ENCODE results near the gene CLDN9. TPM values are rescaled to one million over a fixed set of nuclear protein-coding genes. Genes with fewer than 3 reads are reported as not detected.
A peak's percentile ranks its signal among the peaks of the same experiment; 100 is the strongest.

The CLDN9 gene
- total RNA-seq, 1 donor from 2014 or later: under 0.01 TPM

DNA sequence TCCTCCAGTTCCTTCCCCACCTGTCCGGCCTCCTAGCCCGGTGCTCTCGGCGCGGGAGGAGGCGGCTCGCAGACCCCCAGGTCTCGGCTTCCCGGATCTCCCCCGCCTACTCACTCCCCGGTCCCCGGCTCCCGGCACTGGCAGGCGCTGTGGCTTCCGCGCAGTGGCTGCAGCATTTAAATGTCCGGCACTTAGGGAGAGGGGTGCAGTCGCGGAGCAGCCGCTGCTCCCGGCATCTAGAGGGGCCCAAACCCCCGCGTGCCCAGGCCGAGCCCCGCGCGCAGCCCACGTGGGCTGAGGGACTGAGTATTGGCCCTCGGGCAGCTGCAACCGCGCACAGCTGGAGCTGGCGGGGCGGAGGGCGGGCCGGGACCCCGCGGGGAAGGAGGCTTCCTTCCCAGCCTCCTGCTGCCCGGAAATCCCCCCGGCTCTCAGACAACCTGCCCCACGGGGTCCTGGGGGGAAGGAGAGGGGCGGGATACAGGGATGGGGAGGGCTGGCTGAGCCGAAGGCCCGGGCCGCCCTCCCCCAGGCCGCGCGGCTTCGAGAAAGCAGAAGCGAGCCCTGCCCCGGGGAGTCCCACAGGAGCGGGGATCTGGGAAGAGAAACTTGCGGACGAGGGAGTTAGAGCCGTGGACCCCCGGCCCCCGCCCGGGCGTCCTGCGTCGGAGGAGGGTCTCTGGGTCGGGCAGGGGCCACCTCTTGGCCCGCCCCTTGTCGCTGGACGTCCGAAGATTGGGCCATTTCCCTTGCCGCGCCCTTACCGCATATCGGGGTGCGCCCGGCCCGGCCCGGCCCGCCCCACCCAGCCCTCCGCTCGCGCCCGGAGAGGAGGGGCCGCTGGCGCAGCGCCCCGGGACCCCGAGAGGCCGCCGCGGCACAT, 33.3 kb downstream of the CLDN9 start, which contains the start of gene MMP25:
TSS of gene MMP25 (plus strand) at position 804 of the 883 bp plus-strand sequence. CDS start 357 bp downstream, outside the sequence.
- Histone ChIP-seq H3K36me3 (ENCODE audit: control insufficient read depth, insufficient read depth, low read length) (no peaks in the 10 kb centered on the region), H3K4me3 (ENCODE audit: low read depth, low read length) (peak within 1 kb of the TSS; percentile 39), H3K27me3 (ENCODE audit: control insufficient read depth, insufficient read depth, low read length) (peaks cover 10% of the 10 kb centered on the region)
- no peak for TF ChIP-seq CTCF (IDR thresholded peaks at IDR 0.05; ENCODE audit: insufficient read depth, low read length, severe bottlenecking)
- FAIRE-seq: no peak
- no peak for DNase-seq (ENCODE audit: low read depth)

DNA sequence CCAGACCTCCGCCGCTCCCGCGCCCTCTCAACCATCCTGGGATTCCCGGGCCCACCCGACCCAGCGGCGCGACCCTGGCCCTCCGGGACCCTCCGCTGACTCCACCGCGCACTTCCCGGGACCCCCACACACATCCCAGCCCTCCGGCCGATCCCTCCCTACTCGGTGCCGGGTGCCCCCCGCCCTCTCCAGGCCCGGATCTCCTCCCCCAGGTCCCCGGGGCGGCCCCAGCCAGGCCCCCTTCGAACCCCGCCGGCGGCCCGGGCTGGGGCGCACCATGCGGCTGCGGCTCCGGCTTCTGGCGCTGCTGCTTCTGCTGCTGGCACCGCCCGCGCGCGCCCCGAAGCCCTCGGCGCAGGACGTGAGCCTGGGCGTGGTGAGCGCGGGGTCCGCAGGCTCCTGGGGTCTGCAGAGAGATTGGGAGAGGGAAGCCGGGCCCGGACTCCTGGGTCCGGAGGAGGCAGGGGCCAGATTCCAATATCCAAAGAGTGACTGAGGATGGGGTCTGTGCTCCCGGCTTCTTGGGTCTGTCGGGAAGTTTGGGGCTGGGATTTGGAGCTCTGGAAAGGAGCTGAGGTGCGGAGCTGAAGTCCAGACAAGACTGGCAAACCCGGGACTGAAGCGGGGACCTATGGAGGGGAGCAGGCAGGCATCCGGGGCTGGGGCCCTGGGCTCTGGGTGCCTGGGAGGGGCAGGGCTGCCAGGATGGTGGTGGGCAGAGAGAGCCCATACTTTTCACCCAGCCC, 34.1 kb downstream of the CLDN9 start:
- Histone ChIP-seq H3K27me3 (ENCODE audit: control insufficient read depth, insufficient read depth, low read length) (peaks cover 10% of the 10 kb centered on the region), H3K4me3 (ENCODE audit: low read depth, low read length) (peak overlapping the region; percentile 39), H3K36me3 (ENCODE audit: control insufficient read depth, insufficient read depth, low read length) (no peaks in the 10 kb centered on the region)
- TF ChIP-seq CTCF (IDR thresholded peaks at IDR 0.05; ENCODE audit: insufficient read depth, low read length, severe bottlenecking): no peak
- no peak for DNase-seq (ENCODE audit: low read depth)
- FAIRE-seq: no peak

- H3K4me3 ChIP-seq (ENCODE audit: low read depth, low read length): no peak overlapping the region
- H3K27me3 ChIP-seq (ENCODE audit: control insufficient read depth, insufficient read depth, low read length): peaks cover 10% of the 10 kb centered on the region
- H3K36me3 ChIP-seq (ENCODE audit: control insufficient read depth, insufficient read depth, low read length): no peaks in the 10 kb centered on the region
- no peak for TF ChIP-seq CTCF (IDR thresholded peaks at IDR 0.05; ENCODE audit: insufficient read depth, low read length, severe bottlenecking)
- no peak for FAIRE-seq
- no peak for DNase-seq (ENCODE audit: low read depth)
Measured at GRCh38 chr16:3047387-3047720, 34.6 kb downstream of the CLDN9 start.

DNA sequence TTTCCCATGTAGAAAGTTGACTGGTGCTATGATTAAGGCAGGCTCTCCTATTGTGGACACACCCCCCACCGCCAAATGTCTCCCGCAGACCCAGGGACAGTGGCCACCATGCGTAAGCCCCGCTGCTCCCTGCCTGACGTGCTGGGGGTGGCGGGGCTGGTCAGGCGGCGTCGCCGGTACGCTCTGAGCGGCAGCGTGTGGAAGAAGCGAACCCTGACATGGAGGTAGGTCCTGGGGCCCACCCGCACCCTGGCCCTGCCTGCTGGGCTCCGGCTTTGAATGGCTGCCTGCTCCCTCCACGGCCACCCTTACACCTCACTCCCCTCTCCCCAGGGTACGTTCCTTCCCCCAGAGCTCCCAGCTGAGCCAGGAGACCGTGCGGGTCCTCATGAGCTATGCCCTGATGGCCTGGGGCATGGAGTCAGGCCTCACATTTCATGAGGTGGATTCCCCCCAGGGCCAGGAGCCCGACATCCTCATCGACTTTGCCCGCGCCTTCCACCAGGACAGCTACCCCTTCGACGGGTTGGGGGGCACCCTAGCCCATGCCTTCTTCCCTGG, 37.3 kb downstream of the CLDN9 start:
- no peaks in the 10 kb centered on the region for H3K36me3 ChIP-seq (ENCODE audit: control insufficient read depth, insufficient read depth, low read length)
- H3K27me3 ChIP-seq (ENCODE audit: control insufficient read depth, insufficient read depth, low read length): peaks cover 10% of the 10 kb centered on the region
- DNase-seq (ENCODE audit: low read depth): no peak
- no peak for FAIRE-seq
- H3K4me3 ChIP-seq (ENCODE audit: low read depth, low read length): no peak overlapping the region
- no peak for TF ChIP-seq CTCF (IDR thresholded peaks at IDR 0.05; ENCODE audit: insufficient read depth, low read length, severe bottlenecking)

GRCh38 chr16:3050487-3050886, 37.8 kb downstream of the CLDN9 start:
- Histone ChIP-seq H3K27me3 (ENCODE audit: control insufficient read depth, insufficient read depth, low read length) (peaks cover 8% of the 10 kb centered on the region), H3K4me3 (ENCODE audit: low read depth, low read length) (no peak overlapping the region), H3K36me3 (ENCODE audit: control insufficient read depth, insufficient read depth, low read length) (no peaks in the 10 kb centered on the region)
- FAIRE-seq (no peak), DNase-seq (ENCODE audit: low read depth) (no peak)
- no peak for TF ChIP-seq CTCF (IDR thresholded peaks at IDR 0.05; ENCODE audit: insufficient read depth, low read length, severe bottlenecking)
